Measurements from ENCODE around the gene MUC5AC.

The MUC5AC gene

GRCh38 chr11:1126491-1126926, 31.2 kb upstream of the MUC5AC start:
- DNase-seq (ENCODE audit: low read depth in 1 of 2, low spot score in 1 of 2): no peak
- no peak for TF ChIP-seq JUND (IDR thresholded peaks at IDR 0.05; ENCODE audit: low read depth)
- in situ Hi-C loops (cut with HindIII; ENCODE audit: low pct_unique_long_range_greater_than_20kb, low sequenced_read_pairs): no loop called here

- no peak for DNase-seq (ENCODE audit: low read depth in 1 of 2, low spot score in 1 of 2)
- in situ Hi-C loops (cut with HindIII; ENCODE audit: low pct_unique_long_range_greater_than_20kb, low sequenced_read_pairs): no loop called here
- no peak for TF ChIP-seq JUND (IDR thresholded peaks at IDR 0.05; ENCODE audit: low read depth)
Observed at GRCh38 chr11:1126935-1127663, 30.7 kb upstream of the MUC5AC start.

GRCh38 chr11:1127664-1128162, 30.0 kb upstream of the MUC5AC start:
- no peak for DNase-seq (ENCODE audit: low read depth in 1 of 2, low spot score in 1 of 2)
- in situ Hi-C loops (cut with HindIII; ENCODE audit: low pct_unique_long_range_greater_than_20kb, low sequenced_read_pairs): no loop called here
- no peak for TF ChIP-seq JUND (IDR thresholded peaks at IDR 0.05; ENCODE audit: low read depth)

- DNase-seq (ENCODE audit: low read depth in 1 of 2, low spot score in 1 of 2): no peak
- in situ Hi-C loops (cut with HindIII; ENCODE audit: low pct_unique_long_range_greater_than_20kb, low sequenced_read_pairs): no loop called here
- no peak for TF ChIP-seq JUND (IDR thresholded peaks at IDR 0.05; ENCODE audit: low read depth)
Observed at GRCh38 chr11:1128311-1129142, 29.2 kb upstream of the MUC5AC start.

GRCh38 chr11:1129143-1129610, 28.6 kb upstream of the MUC5AC start:
- no peak for TF ChIP-seq JUND (IDR thresholded peaks at IDR 0.05; ENCODE audit: low read depth)
- DNase-seq (ENCODE audit: low read depth in 1 of 2, low spot score in 1 of 2): no peak
- in situ Hi-C loops (cut with HindIII; ENCODE audit: low pct_unique_long_range_greater_than_20kb, low sequenced_read_pairs): no loop called here

- in situ Hi-C loops (cut with HindIII; ENCODE audit: low pct_unique_long_range_greater_than_20kb, low sequenced_read_pairs): no loop called here
- no peak for TF ChIP-seq JUND (IDR thresholded peaks at IDR 0.05; ENCODE audit: low read depth)
- DNase-seq (ENCODE audit: low read depth in 1 of 2, low spot score in 1 of 2): no peak
Observed at GRCh38 chr11:1129611-1130160, 28.1 kb upstream of the MUC5AC start.

GRCh38 chr11:1130276-1131032, 27.3 kb upstream of the MUC5AC start:
- in situ Hi-C loops (cut with HindIII; ENCODE audit: low pct_unique_long_range_greater_than_20kb, low sequenced_read_pairs): no loop called here
- DNase-seq (ENCODE audit: low read depth in 1 of 2, low spot score in 1 of 2): no peak
- no peak for TF ChIP-seq JUND (IDR thresholded peaks at IDR 0.05; ENCODE audit: low read depth)

- in situ Hi-C loops (cut with HindIII; ENCODE audit: low pct_unique_long_range_greater_than_20kb, low sequenced_read_pairs): no loop called here
- no peak for DNase-seq (ENCODE audit: low read depth in 1 of 2, low spot score in 1 of 2)
- no peak for TF ChIP-seq JUND (IDR thresholded peaks at IDR 0.05; ENCODE audit: low read depth)
Observed at GRCh38 chr11:1131033-1131911, 26.5 kb upstream of the MUC5AC start.

GRCh38 chr11:1134848-1135445, 22.8 kb upstream of the MUC5AC start:
- in situ Hi-C loops (cut with HindIII; ENCODE audit: low pct_unique_long_range_greater_than_20kb, low sequenced_read_pairs): no loop called here
- DNase-seq (ENCODE audit: low read depth in 1 of 2, low spot score in 1 of 2): no peak
- no peak for TF ChIP-seq JUND (IDR thresholded peaks at IDR 0.05; ENCODE audit: low read depth)

- in situ Hi-C loops (cut with HindIII; ENCODE audit: low pct_unique_long_range_greater_than_20kb, low sequenced_read_pairs): no loop called here
- DNase-seq (ENCODE audit: low read depth in 1 of 2, low spot score in 1 of 2): no peak
- TF ChIP-seq JUND (IDR thresholded peaks at IDR 0.05; ENCODE audit: low read depth): no peak
Observed at GRCh38 chr11:1138097-1138496, 19.7 kb upstream of the MUC5AC start.

- TF ChIP-seq JUND (IDR thresholded peaks at IDR 0.05; ENCODE audit: low read depth): no peak
- no peak for DNase-seq (ENCODE audit: low read depth in 1 of 2, low spot score in 1 of 2)
Observed at GRCh38 chr11:1139441-1140083, 18.2 kb upstream of the MUC5AC start.

More at GRCh38 chr11:1139441-1140083, 18.2 kb upstream of the MUC5AC start:
- in situ Hi-C loops (cut with HindIII; ENCODE audit: low pct_unique_long_range_greater_than_20kb, low sequenced_read_pairs): no loop called here
